HG03432 (cell line): ENCODE results near the gene POU2F1.
"Not testable (repeated sequence)": the region's sequence is repeated elsewhere in the genome, so short reads cannot be mapped to it uniquely, and the experiment has no call there.

Experiments used
- ATAC-seq: cut with Tn5 transposase; IDR thresholded peaks from one replicate; pipeline ENCODE4 v1.9.1; 2021; ENCODE audit warnings: mild to moderate bottlenecking, moderate library complexity; ENCODE audit not compliant: unreplicated experiment

POU2F1 gene

GRCh38 chr1:167205306-167206050, 15.2 kb upstream of the POU2F1 start:
- not testable (repeated sequence) for ATAC-seq

- ATAC-seq, result no peak
These were observed 14.4 kb upstream of the POU2F1 start for GRCh38 chr1:167206166-167206835.

GRCh38 chr1:167207940-167208623, 12.6 kb upstream of the POU2F1 start:
- ATAC-seq, result no peak

- ATAC-seq, result no peak
These were observed 12.1 kb upstream of the POU2F1 start for GRCh38 chr1:167208624-167208976.

GRCh38 chr1:167209044-167209443, 11.6 kb upstream of the POU2F1 start:
- no peak for ATAC-seq

GRCh38 chr1:167210966-167211674, 9.6 kb upstream of the POU2F1 start:
- ATAC-seq, result no peak

GRCh38 chr1:167212025-167212424, 8.7 kb upstream of the POU2F1 start:
- ATAC-seq, result no peak

GRCh38 chr1:167216809-167217208, 3.9 kb upstream of the POU2F1 start:
- no peak for ATAC-seq

- no peak for ATAC-seq
These were observed 1.5 kb upstream of the POU2F1 start for GRCh38 chr1:167219194-167219593.

- ATAC-seq, result peak; percentile 44
These were observed 795 bp upstream of the POU2F1 start for GRCh38 chr1:167219646-167220536.

- ATAC-seq, result peak; percentile 9
These were observed 546 bp downstream of the POU2F1 start for GRCh38 chr1:167221126-167221737.

- peak; percentile 60 for ATAC-seq
These were observed 1.3 kb downstream of the POU2F1 start for GRCh38 chr1:167221738-167222610.

GRCh38 chr1:167223144-167224103, 2.7 kb downstream of the POU2F1 start:
- no peak for ATAC-seq

GRCh38 chr1:167224734-167225235, 4.1 kb downstream of the POU2F1 start:
- ATAC-seq, result not testable (repeated sequence)

- no peak for ATAC-seq
These were observed 5.2 kb downstream of the POU2F1 start for GRCh38 chr1:167225920-167226319.

- ATAC-seq, result no peak
These were observed 7.3 kb downstream of the POU2F1 start for GRCh38 chr1:167227934-167228378.

- no peak for ATAC-seq
These were observed 9.2 kb downstream of the POU2F1 start for GRCh38 chr1:167229719-167230385.
